NCI-H1105 treated with DMSO at 0.1 percent for 48 hours (cell line): ENCODE data around the gene TRAF3IP1.
"Not testable (repeated sequence)": the region's sequence is repeated elsewhere in the genome, so short reads cannot be mapped to it uniquely, and the experiment has no call there.

Experiments
- DNase-seq: peaks from one replicate; lab custom pipeline; 2025; lab: John Stamatoyannopoulos, UW

The TRAF3IP1 gene

DNA sequence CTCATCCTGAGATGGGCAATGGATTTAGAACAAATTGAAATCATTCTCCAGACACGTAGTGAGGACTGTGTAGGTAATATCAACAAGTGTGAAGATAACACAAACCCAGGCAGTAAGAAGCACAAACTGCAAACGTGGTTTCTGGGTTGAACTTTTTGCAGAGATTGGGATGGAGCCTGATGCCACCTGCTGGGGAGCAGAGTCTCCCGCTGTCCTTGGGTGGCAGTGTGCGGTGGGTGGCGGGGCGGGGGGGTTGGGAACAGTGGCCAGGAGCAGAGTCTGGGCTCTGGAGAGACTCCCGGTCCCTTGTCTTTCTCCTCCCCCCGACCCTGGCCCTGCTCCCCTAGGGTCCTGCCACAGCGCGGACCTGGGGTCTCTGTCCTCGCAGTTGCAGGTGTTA is 19.5 kb downstream of the TRAF3IP1 start:
- no peak for DNase-seq

DNA sequence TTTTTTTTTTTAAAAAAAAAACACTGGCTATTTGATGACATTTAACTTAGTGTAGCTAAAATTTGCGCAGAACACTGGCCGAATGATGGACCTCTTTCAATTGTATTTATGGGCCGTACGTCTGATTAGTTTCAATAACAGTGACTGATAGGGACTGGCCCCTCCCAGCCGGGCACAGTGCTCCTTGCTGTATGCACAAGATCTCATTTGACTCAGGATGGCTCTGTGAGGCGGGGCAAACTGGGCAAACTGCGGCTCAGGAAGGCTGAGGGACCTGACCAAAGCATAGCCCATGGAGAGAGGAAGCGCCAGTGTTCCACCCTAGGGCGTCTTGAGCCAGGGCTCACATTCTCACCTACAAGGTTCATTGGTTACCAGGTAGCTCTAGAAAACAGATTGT is 21.2 kb downstream of the TRAF3IP1 start:
- DNase-seq: no peak

DNA sequence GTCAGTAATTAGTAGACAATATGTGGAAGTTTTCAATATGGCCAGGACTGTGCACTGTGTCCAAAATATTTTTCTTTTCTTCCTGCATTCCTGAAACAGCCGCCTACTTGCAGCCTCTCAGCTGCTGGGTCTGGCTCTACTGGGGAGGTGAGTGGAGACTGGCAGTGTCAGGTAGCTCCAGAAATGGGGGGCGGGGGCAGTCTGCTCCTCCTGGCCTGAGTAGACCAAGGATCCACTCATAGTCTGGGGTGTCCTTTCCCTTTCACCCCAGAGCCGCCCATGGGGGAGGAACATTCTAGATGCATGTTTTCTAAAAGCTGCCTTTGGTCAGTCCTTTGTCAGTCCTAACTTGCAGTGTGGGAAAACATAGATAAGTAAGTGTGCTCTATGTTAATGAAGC is 23.7 kb downstream of the TRAF3IP1 start:
- no peak for DNase-seq

DNA sequence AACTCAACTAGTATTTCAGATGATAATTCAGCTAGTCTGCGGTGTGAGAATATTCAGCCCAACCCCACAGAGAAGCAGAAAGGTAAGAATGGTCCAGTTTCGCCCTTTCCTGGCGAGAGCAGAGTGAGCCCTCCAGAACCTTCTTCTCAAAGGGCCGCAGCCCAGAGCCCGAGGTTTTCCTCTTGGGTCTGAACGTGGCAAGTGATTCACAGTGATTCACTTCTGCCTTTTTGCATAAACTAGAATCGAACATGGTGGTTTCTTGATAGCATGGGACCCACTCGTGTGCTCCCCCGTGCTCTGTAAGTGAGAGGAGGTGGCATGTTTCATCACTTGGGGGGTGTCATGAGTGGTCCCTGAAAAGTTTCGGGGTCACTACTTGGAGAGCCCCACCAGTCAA is 24.2 kb downstream of the TRAF3IP1 start:
- DNase-seq: no peak

GRCh38 chr2:238345297-238345968 is 25.1 kb downstream of the TRAF3IP1 start:
- no peak for DNase-seq

DNA sequence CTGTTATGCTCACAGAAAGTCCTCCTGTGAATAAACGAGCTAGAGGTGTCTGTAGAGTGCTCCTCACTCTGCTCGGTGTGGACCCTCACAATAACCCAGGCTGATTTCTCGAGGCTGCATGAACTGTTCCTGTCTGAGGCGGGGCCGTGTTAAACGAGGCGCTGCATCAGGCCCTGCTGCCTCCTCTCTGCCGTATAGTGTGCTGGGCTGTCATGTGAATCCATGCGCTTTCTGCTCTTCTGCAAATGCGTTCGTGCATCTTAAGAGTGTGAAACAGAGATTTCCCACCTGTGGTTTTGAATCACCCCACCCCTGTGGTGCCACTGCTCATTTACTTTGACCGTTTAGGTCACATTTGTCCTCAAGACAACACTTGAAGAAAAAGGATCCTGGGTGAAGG is 26.2 kb downstream of the TRAF3IP1 start:
- no peak for DNase-seq

DNA sequence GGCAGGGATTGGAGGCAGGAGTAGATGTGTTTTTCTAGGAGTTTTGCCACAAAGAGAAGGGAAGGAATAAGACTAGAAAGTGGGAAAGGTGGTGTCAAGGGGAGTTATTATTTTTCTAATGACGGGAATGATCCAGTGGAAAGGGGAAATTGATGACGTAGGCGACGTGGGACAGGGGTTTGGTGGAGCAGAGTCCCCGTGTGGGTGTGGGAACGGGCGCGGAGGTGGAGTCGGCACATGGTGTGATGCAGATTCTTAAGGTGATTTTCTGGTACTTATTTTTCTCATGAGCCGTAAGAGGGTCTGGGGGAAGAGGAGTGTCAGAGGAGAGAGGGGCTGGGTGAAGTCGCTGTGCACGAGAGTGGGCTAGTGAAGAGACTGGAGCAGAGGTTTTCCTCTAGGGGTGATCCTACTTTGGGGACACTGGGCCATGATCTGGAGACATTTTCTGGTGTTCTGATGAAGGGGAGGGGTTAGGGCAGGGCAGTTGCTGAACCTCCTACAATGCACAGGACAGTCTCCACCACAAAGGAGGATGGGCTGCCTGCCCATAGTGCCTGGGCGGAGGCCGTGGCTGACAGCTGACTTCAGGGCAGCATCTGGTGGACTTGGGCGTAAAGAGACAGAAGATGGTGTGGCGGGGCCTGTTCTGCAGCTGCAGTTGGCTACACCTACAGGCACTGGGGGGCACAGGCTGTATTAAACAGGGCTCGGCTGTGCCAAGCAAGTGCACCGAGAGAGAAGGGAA is 30.0 kb downstream of the TRAF3IP1 start:
- no peak for DNase-seq

DNA sequence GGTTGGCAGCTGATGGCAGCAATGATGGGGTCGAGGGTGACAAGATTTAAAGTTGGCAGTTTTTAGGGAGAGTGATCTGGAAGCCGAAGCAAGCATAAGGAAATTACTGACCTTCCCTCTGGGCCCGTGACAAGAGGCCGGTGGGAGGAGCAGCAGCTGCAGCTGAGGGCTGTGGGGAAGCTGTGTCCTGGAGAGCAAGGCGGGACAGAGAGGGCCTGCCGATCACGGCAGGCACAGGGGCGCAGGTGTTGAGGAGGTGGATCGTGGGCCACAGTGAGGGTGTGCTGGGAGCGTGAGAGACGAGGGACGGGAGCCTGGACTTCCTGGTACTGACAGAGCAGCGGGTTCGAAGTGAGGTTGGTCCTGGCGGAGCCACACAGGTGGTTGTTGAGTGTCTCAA is 31.0 kb downstream of the TRAF3IP1 start:
- no peak for DNase-seq

- DNase-seq: no peak
Measured at GRCh38 chr2:238352361-238352760, 32.0 kb downstream of the TRAF3IP1 start.

DNA sequence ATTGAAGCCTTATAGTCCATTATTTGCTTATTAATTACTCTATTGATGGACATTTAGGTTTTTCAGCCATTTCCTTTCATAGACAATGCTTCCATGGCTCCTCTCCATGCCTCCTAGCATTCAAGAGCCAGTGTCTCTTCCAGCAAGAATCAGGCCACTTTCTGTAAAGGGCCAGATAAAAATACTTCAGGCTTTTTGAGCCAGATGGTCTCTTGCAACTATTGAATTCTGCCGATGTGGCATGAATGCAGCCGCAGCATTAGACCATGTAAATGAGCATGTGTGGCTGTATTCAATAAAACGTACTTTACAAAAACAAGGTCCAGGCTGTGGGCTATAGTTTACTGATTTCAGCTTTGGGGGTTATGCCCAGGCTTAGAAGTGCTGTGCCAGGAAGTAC is 38.5 kb downstream of the TRAF3IP1 start:
- DNase-seq: no peak

GRCh38 chr2:238359403-238359802 is 39.1 kb downstream of the TRAF3IP1 start:
- DNase-seq: no peak

DNA sequence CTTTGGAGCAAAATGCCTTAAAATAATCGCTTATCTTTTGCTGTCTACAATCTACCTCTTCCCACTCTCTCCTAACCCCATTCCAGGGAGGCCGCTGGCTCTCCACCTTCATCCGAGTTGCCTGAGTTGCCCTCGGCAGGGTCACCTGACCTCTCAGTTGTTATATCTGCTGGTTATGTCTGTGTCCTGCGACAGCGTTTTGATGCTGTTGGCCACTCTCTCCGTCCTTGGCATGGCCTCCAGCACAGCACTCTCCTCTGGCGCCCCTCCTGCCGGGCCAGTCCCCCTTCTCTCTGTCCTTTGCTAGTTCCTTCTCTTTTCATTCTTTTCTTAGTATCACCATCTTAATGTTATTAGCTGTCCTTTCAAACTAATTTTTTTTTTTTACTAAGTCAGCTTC is 41.6 kb downstream of the TRAF3IP1 start:
- DNase-seq: no peak

- no peak for DNase-seq
Measured at GRCh38 chr2:238362626-238363025, 42.3 kb downstream of the TRAF3IP1 start.

DNA sequence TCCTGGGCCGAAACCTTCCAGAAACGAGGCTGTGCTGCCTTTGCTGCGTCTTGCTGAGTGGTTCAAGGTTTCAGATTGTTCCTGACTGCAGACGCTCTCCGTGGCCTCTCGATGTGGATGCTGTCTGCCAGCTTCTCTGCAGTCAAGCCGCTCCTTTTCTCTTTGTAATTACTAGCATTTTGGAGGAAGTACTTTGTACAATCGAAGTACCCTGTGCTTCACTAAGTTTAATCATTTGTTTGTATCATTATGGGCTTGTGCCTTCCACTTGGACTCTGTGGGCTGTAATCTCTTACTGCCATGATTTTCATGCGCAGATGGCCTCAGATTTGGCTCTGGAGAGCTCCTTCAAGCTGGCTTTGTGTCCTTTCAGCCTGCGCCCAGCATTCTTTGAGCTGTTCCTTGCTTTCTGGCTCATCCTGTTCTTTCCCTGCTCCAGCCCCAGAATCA is 49.3 kb downstream of the TRAF3IP1 start:
- no peak for DNase-seq

DNA sequence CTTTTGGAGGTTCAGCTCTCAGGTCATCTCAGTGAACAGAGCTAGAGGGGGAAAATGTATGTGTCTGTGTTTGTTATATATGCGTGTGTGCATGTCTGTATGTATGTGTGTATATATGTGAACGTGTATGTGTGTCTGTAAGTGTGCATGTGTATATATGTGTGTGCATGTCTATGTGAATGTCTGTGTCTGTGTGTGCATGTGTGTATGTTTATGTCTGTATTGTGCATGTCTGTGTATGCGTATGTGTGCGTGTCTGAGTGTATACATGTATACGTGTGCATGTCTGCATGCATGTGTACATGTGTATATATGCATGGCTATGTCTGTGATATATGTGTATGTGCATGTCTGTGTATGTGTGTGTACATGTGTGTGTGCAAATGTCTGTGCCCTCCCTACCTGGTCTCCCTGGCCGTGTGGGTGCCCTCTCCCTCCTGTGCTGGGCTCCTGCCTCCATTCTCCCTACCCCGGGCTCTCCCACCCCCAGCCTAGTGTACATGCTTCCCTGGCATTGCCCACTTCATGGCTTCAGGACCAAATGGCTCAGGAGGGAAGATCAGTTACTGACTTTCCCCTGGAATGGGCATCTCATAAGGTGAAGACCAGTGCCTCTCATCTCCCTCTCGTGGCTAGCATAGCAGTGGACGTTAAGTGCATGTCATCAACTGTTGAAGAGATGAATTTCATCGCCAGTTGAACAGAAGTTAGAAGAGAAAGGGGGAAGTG is 49.9 kb downstream of the TRAF3IP1 start:
- DNase-seq: no peak

GRCh38 chr2:238370823-238371372 is 50.6 kb downstream of the TRAF3IP1 start:
- peak; percentile 12 for DNase-seq

DNA sequence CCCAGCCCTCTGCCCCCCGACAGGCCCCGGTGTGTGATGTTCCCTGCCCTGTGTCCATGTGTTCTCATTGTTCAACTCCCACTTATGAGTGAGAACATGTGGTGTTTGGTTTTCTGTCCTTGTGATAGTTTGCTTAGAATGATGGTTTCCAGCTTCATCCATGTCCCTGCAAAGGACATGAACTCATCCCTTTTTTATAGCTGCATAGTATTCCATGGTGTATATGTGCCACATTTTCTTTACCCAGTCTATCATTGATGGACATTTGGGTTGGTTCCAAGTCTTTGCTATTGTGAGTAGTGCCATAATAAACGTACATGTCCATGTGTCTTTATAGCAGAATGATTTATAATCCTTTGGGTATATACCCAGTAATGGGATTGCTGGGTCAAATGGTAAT is 52.0 kb downstream of the TRAF3IP1 start:
- not testable (repeated sequence) for DNase-seq

GRCh38 chr2:238376884-238377391 is 56.6 kb downstream of the TRAF3IP1 start:
- DNase-seq: no peak

DNA sequence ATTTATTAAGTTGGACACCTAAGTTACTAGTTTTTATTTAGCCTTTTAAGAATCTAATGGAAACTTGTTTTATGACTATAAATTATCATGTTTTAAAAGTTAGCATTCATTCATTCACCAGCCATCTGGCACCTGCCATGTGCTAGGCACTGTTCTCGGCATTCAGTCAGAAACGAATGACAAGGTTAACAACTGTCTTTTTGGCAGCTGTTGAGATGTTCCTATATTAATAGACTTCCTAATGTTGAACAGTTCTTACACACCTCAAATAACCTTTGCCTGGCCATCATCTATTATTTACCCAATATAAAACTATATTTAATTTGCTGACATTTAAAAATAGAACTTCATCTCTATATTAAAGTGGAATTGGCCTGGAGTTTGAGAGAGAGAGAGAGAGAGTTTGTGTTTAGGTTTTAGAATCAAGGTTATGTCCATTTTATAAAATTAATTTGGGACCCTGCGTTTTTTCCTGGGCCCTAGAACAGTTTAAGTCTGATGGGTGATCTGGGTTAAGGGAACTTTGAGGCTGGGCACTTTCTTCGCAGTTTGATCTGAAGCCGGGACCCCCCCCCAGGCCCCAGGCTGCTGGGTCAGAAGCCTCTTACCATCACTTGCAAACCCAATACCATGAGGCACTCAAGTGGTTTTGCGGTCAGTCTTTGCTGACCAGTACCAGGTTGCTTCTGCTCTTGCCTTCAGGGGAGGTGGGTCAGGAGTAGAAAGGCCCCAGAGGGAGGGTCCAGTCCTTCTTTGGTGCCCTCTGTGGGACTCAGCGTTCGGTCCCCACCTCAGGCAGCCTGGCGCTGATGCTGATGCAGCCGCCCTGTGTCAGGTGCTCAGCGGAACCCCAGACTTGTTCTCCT is 58.1 kb downstream of the TRAF3IP1 start:
- no peak for DNase-seq

DNA sequence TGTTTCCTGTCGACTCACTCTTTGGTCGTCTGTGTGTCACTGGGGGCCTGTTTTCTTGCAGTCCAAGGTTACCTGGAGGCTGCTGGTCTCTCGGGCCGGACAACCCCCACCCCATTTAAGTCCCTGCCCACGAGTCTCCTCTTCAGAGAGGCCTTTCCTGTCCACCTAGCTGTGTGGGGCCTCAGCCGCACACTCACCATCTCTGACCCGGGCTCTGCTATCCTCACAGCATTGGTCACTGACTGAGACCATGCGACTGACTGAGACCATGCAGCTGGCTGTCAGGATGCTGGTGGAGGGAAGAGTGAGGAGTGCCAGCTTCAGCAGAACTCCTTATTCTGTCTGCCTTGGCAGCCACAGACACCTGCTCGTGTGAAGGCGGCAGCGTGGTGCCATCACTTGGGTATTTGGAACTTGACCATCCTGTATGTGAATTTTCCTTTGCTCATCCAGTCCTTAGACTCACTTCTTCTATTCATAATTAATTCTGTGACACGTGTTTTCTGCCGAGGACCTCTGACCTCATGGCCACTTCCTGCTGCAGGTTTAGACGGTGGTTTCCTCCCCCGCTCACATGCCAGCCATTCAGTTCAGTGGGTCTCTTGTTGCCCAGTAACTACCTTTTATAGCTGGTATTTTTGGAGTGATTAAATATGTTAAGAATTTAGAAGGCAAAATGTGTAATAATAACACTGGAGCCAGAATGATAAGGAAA is 58.9 kb downstream of the TRAF3IP1 start:
- no peak for DNase-seq

DNA sequence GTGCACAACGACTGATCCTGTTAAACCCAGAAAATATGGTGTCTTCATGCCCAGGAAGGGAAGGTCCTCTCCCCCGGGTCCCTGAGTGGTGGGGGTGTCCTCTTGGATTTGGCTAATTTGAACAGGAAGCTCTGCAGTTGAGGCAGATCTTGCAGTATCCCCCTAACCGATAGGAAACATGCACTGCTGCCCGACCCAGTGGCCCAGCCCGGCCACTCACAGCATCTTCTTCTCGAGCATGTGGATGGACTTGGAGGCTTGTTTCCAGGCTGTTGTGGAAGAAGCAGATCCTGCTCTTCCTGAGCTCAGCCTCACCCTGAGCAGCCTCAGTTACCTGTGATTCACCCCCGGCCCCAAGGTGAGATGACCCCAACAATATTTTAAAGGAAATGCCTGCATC is 60.0 kb downstream of the TRAF3IP1 start:
- DNase-seq: no peak
